ENCODE measurements around the gene ATP8B2.

Gene ATP8B2

DNA sequence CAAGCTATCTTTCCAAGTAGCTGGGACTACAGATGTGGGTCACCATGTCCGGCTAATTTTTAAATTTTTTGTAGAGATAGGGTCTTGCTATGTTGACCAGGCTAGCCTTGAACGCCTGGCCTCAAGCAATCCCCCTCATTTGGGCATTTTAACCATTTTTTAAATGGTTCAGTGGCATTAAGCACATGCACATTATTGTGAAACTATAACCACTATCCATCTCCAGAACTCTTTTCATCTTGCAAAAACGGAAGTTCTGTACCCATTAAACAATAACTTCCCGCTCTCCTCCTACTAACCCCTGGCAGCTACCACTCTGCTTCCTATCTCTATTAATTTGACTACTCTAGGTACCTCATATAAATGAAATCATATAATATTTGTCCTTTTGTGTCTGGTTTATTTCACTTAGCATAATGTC, 75.1 kb downstream of the ATP8B2 start:
- DNase-seq = no peak
